SU-DHL-6 (cell line): ENCODE results near the gene RXFP2.

ENCODE experiments used
- CTCF ChIP-seq: fragments of 200-600 bp; sonication (generic); IDR thresholded peaks from one replicate; pipeline ENCODE4 v1.5.1; 2017; ENCODE audit warnings: antibody characterized with exemption, mild to moderate bottlenecking, low read length, moderate library complexity; ENCODE audit not compliant: insufficient read depth, poor library complexity, severe bottlenecking
- EZH2phosphoT487 ChIP-seq: fragments of 200-600 bp; sonication (generic), shearing (Covaris generic); conservative IDR thresholded peaks from 2 replicates; pipeline ENCODE4 v1.6.1; 2018; ENCODE audit warnings: mild to moderate bottlenecking, antibody characterized with exemption, low read length, moderate library complexity, mixed read lengths

GRCh38 chr13:31733066-31733465 is 6.3 kb upstream of the RXFP2 start:
- TF ChIP-seq CTCF: no peak
- TF ChIP-seq EZH2phosphoT487: no peak
